ENCODE measurements around the gene ZNF345.

ZNF345 gene

DNA sequence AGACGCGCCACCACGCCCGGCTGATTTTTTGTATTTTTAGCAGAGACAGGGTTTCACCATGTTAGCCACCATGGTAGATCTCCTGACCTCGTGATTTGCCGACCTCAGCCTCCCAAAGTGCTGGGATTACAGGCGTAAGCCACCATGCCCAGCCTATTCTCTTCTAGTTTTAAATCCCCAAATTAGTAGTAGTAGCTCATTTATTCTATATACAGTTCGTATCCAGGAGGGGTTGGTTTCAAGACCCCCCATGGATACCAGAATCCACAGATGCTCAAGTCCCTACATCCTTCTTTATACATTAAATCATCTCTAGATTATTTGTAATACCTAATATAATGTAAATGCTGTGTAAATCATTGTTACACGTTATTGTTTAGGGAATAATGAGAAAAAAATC, 67.4 kb downstream of the ZNF345 start:
- no peak for DNase-seq

Measured in NCI-H526 treated with DMSO at 0.1 percent for 48 hours (cell line).